HepG2 (cell line): ENCODE data around the gene BICRA. TPM values are rescaled to one million over a fixed set of nuclear protein-coding genes. Genes with fewer than 3 reads are reported as not detected.

Experiments used
- AKAP8 ChIP-seq: sonication (generic); formaldehyde crosslinking; IDR thresholded peaks from 2 replicates; pipeline ENCODE4 v1.5.1; 2020; ENCODE audit warnings: mild to moderate bottlenecking, missing genetic modification reagents
- DPF2 ChIP-seq: sonication (generic); formaldehyde crosslinking; IDR thresholded peaks from 2 replicates; pipeline ENCODE4 v1.4.0; 2020; ENCODE audit warnings: mild to moderate bottlenecking, low read depth, missing genetic modification reagents, borderline replicate concordance
- HNRNPK ChIP-seq: fragments of 200-400 bp; formaldehyde crosslinking; IDR thresholded peaks from 2 replicates; pipeline ENCODE4 v1.6.1; 2018; ENCODE audit warnings: low read length, low read depth, moderate library complexity, mild to moderate bottlenecking; ENCODE audit not compliant: poor library complexity, severe bottlenecking
- KLF16 ChIP-seq, 2 experiments: sonication (generic) in 1 of 2; formaldehyde crosslinking in 1 of 2; IDR thresholded peaks; 2 replicates each; pipeline versions ENCODE4 v1.6.1 to v1.8.0; 2016 to 2023; ENCODE audit warnings: missing genetic modification reagents in 2 of 2, missing compliant biosample characterization in 1 of 2
- MLLT10 ChIP-seq: sonication (generic); formaldehyde crosslinking; IDR thresholded peaks from 2 replicates; pipeline ENCODE4 v1.4.0; 2020; ENCODE audit warnings: missing genetic modification reagents
- SIX4 ChIP-seq: sonication (generic); formaldehyde crosslinking; IDR thresholded peaks from 2 replicates; pipeline ENCODE4 v1.4.0; 2020; ENCODE audit warnings: missing genetic modification reagents
- ZBTB7B ChIP-seq: sonication (generic); formaldehyde crosslinking; IDR thresholded peaks from 2 replicates; pipeline ENCODE4 v1.4.0; 2020; ENCODE audit warnings: missing genetic modification reagents
- ZFP36L1 ChIP-seq: sonication (generic); formaldehyde crosslinking; IDR thresholded peaks from 2 replicates; pipeline ENCODE4 v1.8.0; 2022; ENCODE audit warnings: mild to moderate bottlenecking, missing genetic modification reagents, moderate library complexity
- ZFP91 ChIP-seq: sonication (generic); formaldehyde crosslinking; IDR thresholded peaks from 2 replicates; pipeline ENCODE4 v1.9.0; 2022; ENCODE audit warnings: missing genetic modification reagents, mild to moderate bottlenecking, borderline replicate concordance
- ZGPAT ChIP-seq: IDR thresholded peaks from 2 replicates; pipeline ENCODE4 v1.6.1; 2016; ENCODE audit warnings: mild to moderate bottlenecking
- ZNF598 ChIP-seq: sonication (generic); formaldehyde crosslinking; IDR thresholded peaks from 2 replicates; pipeline ENCODE4 v1.5.1; 2020; ENCODE audit warnings: mild to moderate bottlenecking, missing genetic modification reagents, borderline replicate concordance
- ZNF687 ChIP-seq: sonication (generic); formaldehyde crosslinking; IDR thresholded peaks from 2 replicates; pipeline ENCODE4 v1.5.1; 2020; ENCODE audit warnings: mild to moderate bottlenecking, missing genetic modification reagents, moderate library complexity
- polyA plus RNA-seq, 8 experiments: library from polyadenylated mRNA; depleted of rRNA in 3 of 8; stranded (reverse) in 7 of 8; unstranded in 1 of 8; fragments of >200 nt; fragmentation: Illumina TruSeq in 4 of 8; extraction: Trizol in 4 of 8; gene quantifications; 2 replicates each; pipeline versions ENCODE4 v1.2.1 to v1.2.3, GENCODE V29; 2011 to 2016; ENCODE audit warnings: low read depth in 4 of 8, missing spikeins in 1 of 8, mixed read lengths in 1 of 8; ENCODE audit not compliant: insufficient read depth in 1 of 8
- total RNA-seq, 5 experiments: library from RNA; depleted of rRNA; stranded (reverse); fragments of >200 nt; fragmentation: Illumina TruSeq; extraction: Trizol; gene quantifications; 2 replicates each; pipeline ENCODE4 v1.2.3, GENCODE V29; 2016; ENCODE audit warnings: low read depth in 1 of 5
- TF ChIP-seq, protein P1 (sequence below): sonication (generic); formaldehyde crosslinking; IDR thresholded peaks from 2 replicates; pipeline ENCODE4 v1.5.0; 2020; ENCODE audit warnings: missing genetic modification reagents
- TF ChIP-seq, protein P2 (sequence below): sonication (generic); formaldehyde crosslinking; conservative IDR thresholded peaks from 2 replicates; pipeline ENCODE4 v1.4.0; 2020; ENCODE audit warnings: missing genetic modification reagents
- TF ChIP-seq, protein P3 (sequence below): sonication (generic); formaldehyde crosslinking; IDR thresholded peaks from 2 replicates; pipeline ENCODE4 v1.8.0; 2022; ENCODE audit warnings: missing genetic modification reagents, mild to moderate bottlenecking, inconsistent platforms, borderline replicate concordance

The BICRA gene
- total and polyA plus RNA-seq, 2 of the 13 experiments (the other 11 are each of a cell fraction or from before 2014, with no cell fraction given) = 0.55 to 0.71 TPM

DNA sequence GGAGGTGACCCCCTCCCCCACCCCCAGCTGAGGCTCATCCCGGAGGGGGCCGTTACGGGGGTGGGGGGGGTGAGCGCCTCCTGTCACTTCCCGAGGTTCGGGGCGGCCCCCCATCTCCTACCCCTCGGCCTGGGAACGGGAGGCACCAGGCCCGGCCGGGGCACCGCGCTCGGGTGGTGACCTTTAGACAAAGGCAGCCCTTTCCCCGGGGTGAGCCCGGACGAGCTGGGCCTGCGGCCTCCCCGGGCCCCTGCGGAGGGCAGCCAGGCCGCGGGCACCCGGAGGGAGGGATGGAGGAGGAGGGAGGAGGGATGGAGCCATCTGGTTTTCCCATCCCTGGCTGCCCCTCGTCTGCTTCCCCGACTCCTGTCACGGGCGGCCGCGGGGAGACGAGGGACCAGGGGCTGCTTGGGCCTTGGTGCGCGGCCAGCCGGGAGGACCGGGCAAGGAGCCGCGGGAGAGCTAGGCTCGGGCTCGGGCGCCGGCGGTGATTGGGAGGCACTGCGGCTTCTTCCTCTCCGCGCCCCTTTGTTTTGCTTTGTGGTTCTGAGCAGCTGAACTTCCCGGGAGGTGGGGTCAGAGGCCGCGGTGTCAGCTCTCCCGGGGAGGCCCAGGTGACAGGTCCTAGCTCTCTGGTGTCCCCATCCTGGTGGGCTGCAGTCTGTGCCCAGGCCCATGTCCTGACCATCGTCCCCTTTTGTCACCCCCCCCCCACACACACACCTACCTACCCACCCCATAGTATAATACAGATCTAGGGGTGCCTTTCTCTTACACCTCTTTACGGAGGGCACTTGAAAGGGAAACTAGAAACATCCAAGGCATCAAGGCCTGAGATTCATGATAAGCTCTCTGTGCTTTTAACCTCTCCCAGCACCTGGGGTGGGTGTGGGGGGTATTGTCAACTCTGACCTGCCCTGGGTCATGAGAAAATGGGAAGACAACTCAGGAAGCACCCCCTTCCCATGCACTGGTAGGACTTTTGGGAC is 1.3 kb downstream of the BICRA start (continued):
- TF ChIP-seq, protein P1, sequence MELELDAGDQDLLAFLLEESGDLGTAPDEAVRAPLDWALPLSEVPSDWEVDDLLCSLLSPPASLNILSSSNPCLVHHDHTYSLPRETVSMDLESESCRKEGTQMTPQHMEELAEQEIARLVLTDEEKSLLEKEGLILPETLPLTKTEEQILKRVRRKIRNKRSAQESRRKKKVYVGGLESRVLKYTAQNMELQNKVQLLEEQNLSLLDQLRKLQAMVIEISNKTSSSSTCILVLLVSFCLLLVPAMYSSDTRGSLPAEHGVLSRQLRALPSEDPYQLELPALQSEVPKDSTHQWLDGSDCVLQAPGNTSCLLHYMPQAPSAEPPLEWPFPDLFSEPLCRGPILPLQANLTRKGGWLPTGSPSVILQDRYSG (CRISPR knock-in tag) = no peak
- TF ChIP-seq ZNF598 (CRISPR knock-in tag) (no peak), AKAP8 (no peak), ZNF687 (CRISPR knock-in tag) (peak; percentile 68), KLF16 (CRISPR knock-in tag; IDR thresholded peaks at IDR 0.05) (peak in 1 of 2 experiments; percentile 41; a peak in 2 of 4 replicates), ZGPAT (CRISPR knock-in tag) (peak; percentile 48; the same call in 1 of the 2 replicates), DPF2 (CRISPR knock-in tag) (no peak), SIX4 (no peak), HNRNPK (peak; percentile 74), ZFP36L1 (CRISPR knock-in tag) (no peak), MLLT10 (no peak), ZBTB7B (CRISPR knock-in tag) (no peak), ZFP91 (CRISPR knock-in tag) (peak; percentile 31; the same call in 1 of the 2 replicates)
- TF ChIP-seq, protein P2, sequence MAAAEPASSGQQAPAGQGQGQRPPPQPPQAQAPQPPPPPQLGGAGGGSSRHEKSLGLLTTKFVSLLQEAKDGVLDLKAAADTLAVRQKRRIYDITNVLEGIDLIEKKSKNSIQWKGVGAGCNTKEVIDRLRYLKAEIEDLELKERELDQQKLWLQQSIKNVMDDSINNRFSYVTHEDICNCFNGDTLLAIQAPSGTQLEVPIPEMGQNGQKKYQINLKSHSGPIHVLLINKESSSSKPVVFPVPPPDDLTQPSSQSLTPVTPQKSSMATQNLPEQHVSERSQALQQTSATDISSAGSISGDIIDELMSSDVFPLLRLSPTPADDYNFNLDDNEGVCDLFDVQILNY = no peak
- TF ChIP-seq, protein P3, sequence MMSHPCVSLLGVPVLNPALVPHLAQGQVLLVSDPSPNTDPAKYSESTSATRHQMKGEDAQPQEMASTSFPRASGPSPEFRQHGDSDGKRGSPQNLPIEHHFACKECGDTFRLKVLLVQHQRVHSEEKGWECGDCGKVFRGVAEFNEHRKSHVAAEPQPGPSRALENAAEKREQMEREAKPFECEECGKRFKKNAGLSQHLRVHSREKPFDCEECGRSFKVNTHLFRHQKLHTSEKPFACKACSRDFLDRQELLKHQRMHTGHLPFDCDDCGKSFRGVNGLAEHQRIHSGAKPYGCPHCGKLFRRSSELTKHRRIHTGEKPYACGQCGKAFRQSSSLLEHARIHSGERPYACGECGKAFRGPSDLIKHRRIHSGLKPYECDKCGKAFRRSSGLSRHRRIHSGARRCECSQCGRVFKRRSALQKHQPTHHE = 0 out of 2 replicates have a peak, but pooled peaks have one; percentile 90
